GM19023 (cell line): ENCODE data around the gene RYR2.
"Not testable (repeated sequence)": the region's sequence is repeated elsewhere in the genome, so short reads cannot be mapped to it uniquely, and the experiment has no call there.

ENCODE experiments used
- ATAC-seq: cut with Tn5 transposase; IDR thresholded peaks from one replicate; pipeline ENCODE4 v1.9.1; 2021; ENCODE audit warnings: mild to moderate bottlenecking, moderate library complexity; ENCODE audit not compliant: unreplicated experiment

The RYR2 gene

GRCh38 chr1:237241038-237241437 is 199.1 kb downstream of the RYR2 start:
- ATAC-seq: no peak

GRCh38 chr1:237244778-237245177 is 202.8 kb downstream of the RYR2 start:
- ATAC-seq: no peak

- ATAC-seq: no peak
Measured at GRCh38 chr1:237247442-237247841, 205.5 kb downstream of the RYR2 start.

- no peak for ATAC-seq
Measured at GRCh38 chr1:237249120-237249519, 207.1 kb downstream of the RYR2 start.

GRCh38 chr1:237250055-237250454 is 208.1 kb downstream of the RYR2 start:
- ATAC-seq: no peak

GRCh38 chr1:237255071-237255470 is 213.1 kb downstream of the RYR2 start:
- no peak for ATAC-seq

GRCh38 chr1:237258871-237259270 is 216.9 kb downstream of the RYR2 start:
- no peak for ATAC-seq

- ATAC-seq: no peak
Measured at GRCh38 chr1:237261198-237261597, 219.2 kb downstream of the RYR2 start.

GRCh38 chr1:237267743-237268142 is 225.8 kb downstream of the RYR2 start:
- ATAC-seq: no peak

- ATAC-seq: no peak
Measured at GRCh38 chr1:237269938-237270337, 228.0 kb downstream of the RYR2 start.

GRCh38 chr1:237270353-237270752 is 228.4 kb downstream of the RYR2 start:
- no peak for ATAC-seq

GRCh38 chr1:237277994-237278393 is 236.0 kb downstream of the RYR2 start:
- ATAC-seq: not testable (repeated sequence)

- no peak for ATAC-seq
Measured at GRCh38 chr1:237279629-237280028, 237.6 kb downstream of the RYR2 start.

GRCh38 chr1:237281481-237281880 is 239.5 kb downstream of the RYR2 start:
- ATAC-seq: no peak

- no peak for ATAC-seq
Measured at GRCh38 chr1:237282208-237282783, 240.3 kb downstream of the RYR2 start.

GRCh38 chr1:237287876-237288521 is 246.0 kb downstream of the RYR2 start:
- no peak for ATAC-seq

- ATAC-seq: no peak
Measured at GRCh38 chr1:237293804-237294203, 251.8 kb downstream of the RYR2 start.

- ATAC-seq: no peak
Measured at GRCh38 chr1:237296861-237297260, 254.9 kb downstream of the RYR2 start.

GRCh38 chr1:237300642-237301041 is 258.7 kb downstream of the RYR2 start:
- no peak for ATAC-seq

- ATAC-seq: no peak
Measured at GRCh38 chr1:237303929-237304328, 261.9 kb downstream of the RYR2 start.

- ATAC-seq: no peak
Measured at GRCh38 chr1:237306726-237307125, 264.7 kb downstream of the RYR2 start.

- ATAC-seq: no peak
Measured at GRCh38 chr1:237309595-237310118, 267.7 kb downstream of the RYR2 start.

GRCh38 chr1:237316352-237316751 is 274.4 kb downstream of the RYR2 start:
- no peak for ATAC-seq
